Smooth muscle cell (in vitro differentiated cells): ENCODE results near the gene TBCE. TPM values are rescaled to one million over a fixed set of nuclear protein-coding genes. Genes with fewer than 3 reads are reported as not detected.

ENCODE experiments used
- DNase-seq: peaks from one replicate; lab custom pipeline; 2025; ENCODE audit not compliant: unreplicated experiment; lab: John Stamatoyannopoulos, UW
- H2AFZ ChIP-seq: fragments of 200-600 bp; sonication (generic); 2 replicates; pipeline ENCODE4 v1.6.0; 2016; ENCODE audit warnings: antibody characterized with exemption, low read depth, mild to moderate bottlenecking
- H3F3A ChIP-seq: fragments of 200-600 bp; sonication (generic); 2 replicates; pipeline ENCODE4 v1.6.0; 2017; ENCODE audit warnings: antibody characterized with exemption, low read depth
- H3K27ac ChIP-seq: fragments of 200-600 bp; sonication (generic); 2 replicates; pipeline ENCODE4 v1.5.1; 2016; ENCODE audit warnings: low read depth, mild to moderate bottlenecking
- H3K27me3 ChIP-seq: fragments of 200-600 bp; sonication (generic); 2 replicates; pipeline ENCODE4 v1.6.1; 2016; ENCODE audit warnings: low read depth, mild to moderate bottlenecking
- H3K36me3 ChIP-seq: fragments of 200-600 bp; sonication (generic); 2 replicates; pipeline ENCODE4 v1.5.1; 2016; ENCODE audit warnings: low read depth
- H3K4me1 ChIP-seq: fragments of 200-600 bp; sonication (generic); 2 replicates; pipeline ENCODE4 v1.5.1; 2016; ENCODE audit warnings: low read depth
- H3K4me2 ChIP-seq: fragments of 200-600 bp; sonication (generic); 2 replicates; pipeline ENCODE4 v1.6.0; 2016; ENCODE audit warnings: mild to moderate bottlenecking
- H3K4me3 ChIP-seq: fragments of 200-600 bp; sonication (generic); 2 replicates; pipeline ENCODE4 v1.5.1; 2016; ENCODE audit warnings: mild to moderate bottlenecking
- H3K79me2 ChIP-seq: fragments of 200-600 bp; sonication (generic); 2 replicates; pipeline ENCODE4 v1.6.0; 2016; ENCODE audit warnings: low read depth, mild to moderate bottlenecking
- H3K9ac ChIP-seq: fragments of 200-600 bp; sonication (generic); 2 replicates; pipeline ENCODE4 v1.6.0; 2016; ENCODE audit warnings: low read depth
- H3K9me3 ChIP-seq: fragments of 200-600 bp; sonication (generic); replicated peaks from 2 replicates; pipeline ENCODE4 v1.5.1; 2016; ENCODE audit warnings: low read depth
- H4K20me1 ChIP-seq: fragments of 200-600 bp; sonication (generic); 2 replicates; pipeline ENCODE4 v1.6.0; 2016; ENCODE audit warnings: low read depth
- WGBS: methylation state at CpG from one replicate; pipeline ENCODE4 v1.1.7; 2016; ENCODE audit warnings: low lambda C conversion rate; 5-methylcytosine and 5-hydroxymethylcytosine counted together
- polyA plus RNA-seq: library from polyadenylated mRNA; unstranded; fragments of >200 nt; fragmentation: Nextera tagmentation; extraction: Ambion mirVana; gene quantifications from 2 replicates; pipeline ENCODE4 v1.2.1, GENCODE V29; 2016
- total RNA-seq: library from RNA; depleted of rRNA; stranded (reverse); fragments of >200 nt; gene quantifications from 2 replicates; pipeline ENCODE4 v1.2.3, GENCODE V29; 2014
- TF ChIP-seq, protein P1 (sequence below): fragments of 200-600 bp; sonication (generic); IDR thresholded peaks from 2 replicates; pipeline ENCODE4 v1.5.1; 2017; ENCODE audit warnings: borderline replicate concordance, mild to moderate bottlenecking, antibody characterized with exemption; ENCODE audit not compliant: insufficient read depth, poor library complexity, severe bottlenecking

The TBCE gene
- total and polyA plus RNA-seq, 2 experiments from 2014 or later: 24.0 to 28.4 TPM

DNA sequence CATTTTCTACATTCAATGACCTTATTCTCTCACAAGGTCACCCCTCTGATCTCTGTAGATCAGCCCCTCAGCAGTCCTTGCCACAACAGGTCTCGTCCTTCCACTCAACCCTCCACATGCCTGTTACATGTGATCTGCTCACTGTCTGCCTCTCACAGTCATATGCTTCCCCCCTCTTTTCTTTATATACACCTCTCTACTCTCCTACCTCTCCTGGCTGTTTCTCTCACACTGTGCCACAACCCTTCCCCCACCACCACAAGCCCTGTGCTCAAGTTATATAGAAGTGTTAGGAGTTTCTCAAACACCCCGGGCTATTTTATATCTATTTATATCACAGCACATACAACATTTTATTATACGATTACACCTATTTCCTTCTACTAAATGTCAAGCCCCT, 124.4 kb downstream of the TBCE start:
- TF ChIP-seq, protein P1, sequence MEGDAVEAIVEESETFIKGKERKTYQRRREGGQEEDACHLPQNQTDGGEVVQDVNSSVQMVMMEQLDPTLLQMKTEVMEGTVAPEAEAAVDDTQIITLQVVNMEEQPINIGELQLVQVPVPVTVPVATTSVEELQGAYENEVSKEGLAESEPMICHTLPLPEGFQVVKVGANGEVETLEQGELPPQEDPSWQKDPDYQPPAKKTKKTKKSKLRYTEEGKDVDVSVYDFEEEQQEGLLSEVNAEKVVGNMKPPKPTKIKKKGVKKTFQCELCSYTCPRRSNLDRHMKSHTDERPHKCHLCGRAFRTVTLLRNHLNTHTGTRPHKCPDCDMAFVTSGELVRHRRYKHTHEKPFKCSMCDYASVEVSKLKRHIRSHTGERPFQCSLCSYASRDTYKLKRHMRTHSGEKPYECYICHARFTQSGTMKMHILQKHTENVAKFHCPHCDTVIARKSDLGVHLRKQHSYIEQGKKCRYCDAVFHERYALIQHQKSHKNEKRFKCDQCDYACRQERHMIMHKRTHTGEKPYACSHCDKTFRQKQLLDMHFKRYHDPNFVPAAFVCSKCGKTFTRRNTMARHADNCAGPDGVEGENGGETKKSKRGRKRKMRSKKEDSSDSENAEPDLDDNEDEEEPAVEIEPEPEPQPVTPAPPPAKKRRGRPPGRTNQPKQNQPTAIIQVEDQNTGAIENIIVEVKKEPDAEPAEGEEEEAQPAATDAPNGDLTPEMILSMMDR: no peak
- H3K36me3 ChIP-seq: peaks cover 4% of the 10 kb centered on the region
- H2AFZ ChIP-seq: no peak overlapping the region
- H3K27me3 ChIP-seq: no peaks in the 10 kb centered on the region
- no peak overlapping the region for H3K9ac ChIP-seq
- WGBS: 100% methylated on average over 3 of the region's 3 CpGs
- H3K4me3 ChIP-seq: no peak overlapping the region
- no peaks in the 10 kb centered on the region for H3F3A ChIP-seq
- peaks cover 27% of the 10 kb centered on the region for H3K79me2 ChIP-seq
- peaks cover 14% of the 10 kb centered on the region for H4K20me1 ChIP-seq
- no peaks in the 10 kb centered on the region for H3K9me3 ChIP-seq
- H3K4me1 ChIP-seq: no peaks in the 10 kb centered on the region
- no peak overlapping the region for H3K27ac ChIP-seq
- no peak for DNase-seq
- no peak overlapping the region for H3K4me2 ChIP-seq

DNA sequence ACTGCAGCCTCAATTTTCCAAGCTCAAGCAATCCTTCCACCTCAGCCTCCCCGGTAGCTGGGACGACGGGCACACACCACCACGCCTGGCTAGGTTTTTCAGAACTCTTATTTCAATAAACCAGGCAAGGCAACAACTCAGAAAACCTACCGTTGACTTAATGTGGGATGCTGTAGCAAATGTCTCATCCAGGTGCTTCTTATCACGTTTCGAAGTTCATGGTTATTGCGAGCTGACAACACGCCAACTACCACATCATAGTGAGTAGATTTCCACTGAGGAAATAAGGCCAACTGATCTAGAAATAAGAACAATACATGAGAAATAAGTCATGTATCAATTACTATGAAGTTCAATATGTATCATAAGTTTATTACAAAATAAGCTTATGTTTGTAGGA, 127.3 kb downstream of the TBCE start:
- Histone ChIP-seq H2AFZ (no peak overlapping the region), H3K27ac (no peak overlapping the region), H4K20me1 (peaks cover 34% of the 10 kb centered on the region)

DNA sequence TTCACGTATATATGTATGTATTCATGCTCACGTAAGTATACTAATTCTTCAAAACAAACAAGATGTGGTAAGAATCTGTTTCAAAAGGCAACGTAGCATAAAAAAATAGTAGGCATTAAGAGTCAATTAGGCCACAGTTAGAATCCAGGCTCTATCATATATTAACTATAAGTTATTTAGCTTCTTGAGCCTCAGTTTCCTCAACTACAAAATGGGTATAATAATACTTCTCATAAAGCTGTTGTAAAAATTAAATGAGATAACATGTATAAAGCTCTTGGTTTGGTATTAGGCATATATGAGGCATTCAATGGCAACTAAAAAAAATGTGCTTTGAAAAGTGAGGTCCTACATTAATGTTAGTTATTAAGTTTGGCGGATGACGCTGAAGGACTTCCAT, 127.8 kb downstream of the TBCE start:
- TF ChIP-seq, protein P1: no peak
- H3K36me3 ChIP-seq: peaks cover 4% of the 10 kb centered on the region
- H3K4me2 ChIP-seq: no peak overlapping the region
- peaks cover 39% of the 10 kb centered on the region for H4K20me1 ChIP-seq
- no peaks in the 10 kb centered on the region for H3F3A ChIP-seq
- DNase-seq: no peak
- peaks cover 61% of the 10 kb centered on the region for H3K79me2 ChIP-seq
- no peak overlapping the region for H3K4me3 ChIP-seq
- 97% methylated on average over 5 of the region's 5 CpGs for WGBS
- no peak overlapping the region for H3K9ac ChIP-seq
- no peaks in the 10 kb centered on the region for H3K27me3 ChIP-seq
- no peak overlapping the region for H2AFZ ChIP-seq
- H3K9me3 ChIP-seq: no peaks in the 10 kb centered on the region
- H3K27ac ChIP-seq: no peak overlapping the region
- H3K4me1 ChIP-seq: no peaks in the 10 kb centered on the region

More for the DNA sequence above, 127.3 kb downstream of the TBCE start:
- TF ChIP-seq, protein P1: no peak
- Histone ChIP-seq H3K27me3 (no peaks in the 10 kb centered on the region), H3K36me3 (peaks cover 4% of the 10 kb centered on the region), H3K4me3 (no peak overlapping the region), H3K4me1 (no peaks in the 10 kb centered on the region), H3K9ac (no peak overlapping the region), H3K9me3 (no peaks in the 10 kb centered on the region), H3K4me2 (no peak overlapping the region), H3K79me2 (peaks cover 56% of the 10 kb centered on the region), H3F3A (no peaks in the 10 kb centered on the region)
- DNase-seq: no peak
- WGBS: 96% methylated on average over 9 of the region's 9 CpGs

DNA sequence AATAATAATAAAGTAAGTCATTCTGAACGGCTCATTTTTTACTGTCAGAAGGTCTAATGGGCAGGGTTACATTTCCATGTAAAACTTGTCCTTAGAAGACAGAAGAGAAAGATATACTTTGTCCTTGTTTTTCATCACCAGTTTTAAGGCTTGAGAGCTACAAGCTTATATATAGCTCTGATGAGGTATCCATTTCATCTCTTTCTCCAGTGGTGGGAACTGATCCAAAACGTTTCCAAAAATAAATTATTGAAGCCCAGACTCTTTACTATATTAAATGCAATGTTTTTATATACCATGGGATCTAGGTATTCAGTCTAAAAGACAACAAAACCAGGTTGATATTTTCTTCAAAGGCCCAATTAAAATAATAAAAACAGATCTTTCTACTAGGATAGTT, 128.3 kb downstream of the TBCE start:
- Histone ChIP-seq H3K4me3 (no peak overlapping the region), H3K9me3 (no peaks in the 10 kb centered on the region), H2AFZ (no peak overlapping the region), H3K27me3 (no peaks in the 10 kb centered on the region), H3K36me3 (peaks cover 4% of the 10 kb centered on the region), H3K4me2 (no peak overlapping the region), H3K79me2 (peaks cover 66% of the 10 kb centered on the region), H3F3A (no peaks in the 10 kb centered on the region), H3K4me1 (no peaks in the 10 kb centered on the region), H3K27ac (no peak overlapping the region), H4K20me1 (peaks cover 45% of the 10 kb centered on the region), H3K9ac (no peak overlapping the region)
- TF ChIP-seq, protein P1: no peak
- no peak for DNase-seq
- 95% methylated on average over 2 of the region's 2 CpGs for WGBS
